GM19328 (cell line): ENCODE results near the gene DENND1B.
A peak's percentile ranks its signal among the peaks of the same experiment; 100 is the strongest.

Experiments used
- ATAC-seq: cut with Tn5 transposase; IDR thresholded peaks from one replicate; pipeline ENCODE4 v1.9.1; 2021; ENCODE audit warnings: mild to moderate bottlenecking, moderate library complexity; ENCODE audit not compliant: unreplicated experiment

The DENND1B gene, protein sequence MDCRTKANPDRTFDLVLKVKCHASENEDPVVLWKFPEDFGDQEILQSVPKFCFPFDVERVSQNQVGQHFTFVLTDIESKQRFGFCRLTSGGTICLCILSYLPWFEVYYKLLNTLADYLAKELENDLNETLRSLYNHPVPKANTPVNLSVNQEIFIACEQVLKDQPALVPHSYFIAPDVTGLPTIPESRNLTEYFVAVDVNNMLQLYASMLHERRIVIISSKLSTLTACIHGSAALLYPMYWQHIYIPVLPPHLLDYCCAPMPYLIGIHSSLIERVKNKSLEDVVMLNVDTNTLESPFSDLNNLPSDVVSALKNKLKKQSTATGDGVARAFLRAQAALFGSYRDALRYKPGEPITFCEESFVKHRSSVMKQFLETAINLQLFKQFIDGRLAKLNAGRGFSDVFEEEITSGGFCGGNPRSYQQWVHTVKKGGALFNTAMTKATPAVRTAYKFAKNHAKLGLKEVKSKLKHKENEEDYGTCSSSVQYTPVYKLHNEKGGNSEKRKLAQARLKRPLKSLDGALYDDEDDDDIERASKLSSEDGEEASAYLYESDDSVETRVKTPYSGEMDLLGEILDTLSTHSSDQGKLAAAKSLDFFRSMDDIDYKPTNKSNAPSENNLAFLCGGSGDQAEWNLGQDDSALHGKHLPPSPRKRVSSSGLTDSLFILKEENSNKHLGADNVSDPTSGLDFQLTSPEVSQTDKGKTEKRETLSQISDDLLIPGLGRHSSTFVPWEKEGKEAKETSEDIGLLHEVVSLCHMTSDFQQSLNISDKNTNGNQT

DNA sequence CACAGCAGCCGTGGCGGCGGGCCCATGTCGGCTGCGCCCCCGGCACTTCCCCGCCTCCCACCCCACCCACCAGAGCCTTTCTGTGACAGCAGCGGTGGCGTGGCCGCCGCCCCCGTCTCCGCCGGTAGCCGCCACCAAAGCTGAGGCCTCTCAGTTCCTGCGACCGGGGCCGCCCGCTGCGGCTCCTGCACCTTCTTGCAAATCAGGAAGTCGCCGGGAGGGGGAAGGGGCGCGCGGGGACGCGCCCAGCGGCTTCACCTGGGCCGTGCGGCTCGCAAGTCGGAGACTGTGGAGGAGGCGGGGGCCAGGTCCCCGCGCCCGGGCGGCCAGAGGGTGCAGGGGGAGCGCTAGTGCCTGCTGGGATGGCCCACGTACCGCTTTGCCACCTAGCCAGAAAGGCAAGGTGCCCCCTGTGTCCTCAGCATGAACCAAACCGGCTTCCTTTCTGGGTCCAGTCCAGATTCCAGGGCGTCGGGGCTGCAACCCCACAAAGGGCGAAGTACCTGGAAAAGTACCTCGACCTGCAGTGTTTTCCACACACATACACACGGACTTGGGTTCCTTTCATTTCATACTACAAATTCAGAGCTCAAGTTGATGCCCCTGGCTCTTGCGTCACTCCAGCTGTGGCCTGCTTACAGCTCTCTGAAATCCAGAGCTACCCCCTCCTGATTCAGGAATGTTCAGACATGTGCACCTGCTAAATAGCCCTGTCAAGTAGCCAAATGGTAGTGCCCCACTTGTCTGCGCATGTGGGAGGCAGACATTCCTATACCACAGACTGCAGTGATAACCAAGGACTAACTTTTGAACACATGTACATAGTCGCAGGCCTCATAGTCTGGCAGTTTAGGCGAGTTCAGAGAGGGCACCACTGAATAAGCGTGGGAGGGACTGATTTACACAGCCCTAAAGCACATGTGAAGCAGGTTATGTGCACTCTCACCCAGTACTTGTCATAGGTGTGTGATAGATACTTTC, at the start of gene DENND1B:
TSS of gene DENND1B (minus strand) at position 199 of the 981 bp plus-strand sequence. CDS start 325 bp downstream, outside the sequence.
- peak; percentile 59 for ATAC-seq

DNA sequence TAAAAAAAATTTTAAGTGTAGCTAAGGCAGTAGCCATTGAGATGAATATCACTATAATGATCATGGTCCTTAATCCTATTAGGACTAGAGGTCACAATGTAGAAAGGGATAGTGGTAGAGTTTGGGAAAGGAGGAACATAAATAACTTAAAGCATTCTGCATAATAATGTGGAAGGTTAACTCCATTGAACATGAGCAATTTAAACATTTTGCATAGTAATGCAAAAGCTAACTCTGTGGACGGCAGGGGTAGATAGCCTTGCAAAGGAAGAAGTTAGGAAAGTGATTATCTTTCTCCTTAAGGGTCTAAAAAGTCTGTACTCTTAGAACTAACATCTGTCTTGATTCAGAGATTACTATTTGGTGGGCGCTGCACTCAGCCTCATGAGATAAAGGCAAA, 39.0 kb upstream of the DENND1B start:
- no peak for ATAC-seq

DNA sequence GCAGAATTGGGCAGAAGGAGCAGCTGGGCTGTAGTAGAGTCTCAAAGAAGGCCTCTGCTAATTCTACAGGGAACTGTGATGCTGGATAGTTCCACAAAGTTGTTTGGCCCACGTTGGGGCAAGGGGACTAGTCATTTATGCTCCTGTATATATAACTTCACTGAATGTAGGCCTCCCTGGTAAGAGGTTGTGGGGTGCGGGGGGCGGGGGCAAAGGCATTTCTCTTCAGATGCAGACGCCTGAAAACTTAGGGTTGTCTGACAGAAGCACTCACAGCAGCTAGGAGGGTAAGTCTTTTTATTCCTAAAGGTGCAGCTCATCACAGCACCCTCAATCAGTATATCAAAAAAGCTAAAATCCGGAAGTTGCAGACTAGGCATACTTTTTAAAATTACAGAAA, 38.5 kb upstream of the DENND1B start:
- ATAC-seq: no peak

DNA sequence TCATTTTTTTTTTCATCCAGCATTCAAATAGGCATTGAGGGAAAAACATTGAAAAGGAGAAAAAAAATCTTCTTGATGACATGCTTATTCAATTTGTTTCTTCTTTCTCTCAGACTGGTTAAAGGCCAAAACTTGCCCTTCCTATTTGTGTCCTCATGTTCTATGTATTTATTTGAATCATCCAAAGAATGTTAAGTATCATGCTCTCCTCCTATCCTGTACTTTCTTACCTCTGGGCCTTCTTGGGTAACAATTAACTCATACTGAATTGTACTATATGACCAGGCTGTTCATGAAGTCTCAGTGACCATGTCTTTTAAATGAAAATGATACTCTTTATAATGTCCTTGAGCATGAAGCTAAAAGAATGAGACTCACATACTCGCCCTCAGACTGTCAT, 36.5 kb upstream of the DENND1B start:
- ATAC-seq: no peak

DNA sequence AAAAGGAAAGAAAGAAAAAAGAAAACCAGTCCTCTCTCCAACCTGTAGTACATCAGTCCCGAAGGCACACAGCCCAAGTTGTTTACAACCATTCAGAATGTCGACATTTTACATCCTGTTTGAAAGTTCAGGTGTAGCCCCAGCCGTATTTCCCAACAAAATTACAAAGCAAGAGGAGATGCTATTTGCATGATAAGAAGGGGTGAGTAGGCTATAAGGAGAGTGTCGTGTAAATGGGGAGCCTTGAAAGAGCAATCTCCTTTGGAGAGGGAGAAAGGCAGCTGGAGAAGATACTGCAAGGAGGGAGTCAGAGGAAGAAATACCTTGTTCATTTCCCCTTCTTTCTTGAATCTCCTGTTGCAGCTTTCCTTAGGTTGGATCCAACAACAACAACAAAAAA, 35.5 kb upstream of the DENND1B start:
- no peak for ATAC-seq

DNA sequence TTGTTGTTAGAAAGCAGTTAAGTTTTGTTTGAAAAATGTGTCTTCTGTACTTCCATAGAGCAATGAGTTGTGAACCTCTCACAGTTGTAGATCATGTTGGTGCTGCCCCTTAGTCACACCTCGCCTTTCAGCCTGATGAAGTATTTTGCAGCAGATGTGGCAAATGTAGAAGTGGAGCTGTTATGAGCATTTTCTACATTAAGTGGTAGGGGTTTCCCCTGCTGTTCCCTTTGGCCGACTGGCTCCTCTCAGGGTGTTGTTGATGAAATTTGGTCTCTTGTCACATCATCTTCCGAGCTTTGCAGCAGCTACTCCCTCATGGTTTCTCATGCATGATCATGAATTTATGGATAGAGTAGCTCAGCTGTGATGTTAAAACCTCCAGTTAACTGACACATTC, 33.6 kb upstream of the DENND1B start:
- ATAC-seq: no peak

DNA sequence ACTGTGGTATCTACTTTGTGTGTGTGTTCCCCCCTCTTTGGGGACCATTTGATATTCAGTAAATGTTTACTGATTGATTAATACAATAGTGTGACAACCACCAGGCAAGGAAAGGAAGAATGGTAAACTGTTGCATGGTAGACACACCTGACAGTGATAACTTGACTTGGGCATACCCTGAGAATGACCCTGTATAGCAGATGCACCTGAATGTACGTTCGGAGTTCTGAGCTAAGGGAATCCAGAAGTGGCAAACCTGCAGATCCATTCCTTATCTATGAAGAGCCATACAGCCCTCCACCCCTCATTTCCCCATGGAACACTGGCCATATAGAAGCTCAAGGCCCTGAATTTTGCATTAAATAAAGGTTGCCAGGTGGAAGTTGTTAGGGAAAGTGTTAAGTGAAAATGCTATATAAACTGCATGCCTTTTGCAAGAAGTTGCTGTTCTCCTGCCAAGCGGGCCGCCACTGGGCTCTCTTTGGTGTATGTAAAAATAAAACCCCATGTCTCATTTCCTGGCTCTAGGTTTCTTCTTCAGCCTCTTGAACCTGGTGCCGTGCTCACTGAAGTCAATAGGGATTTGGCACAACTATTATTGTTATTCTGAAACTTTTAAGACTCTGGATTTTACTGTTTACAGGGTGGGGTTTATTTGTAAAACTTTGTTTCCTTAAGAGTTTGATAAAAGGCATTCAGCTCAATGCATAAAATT, 32.6 kb upstream of the DENND1B start:
- ATAC-seq: no peak

DNA sequence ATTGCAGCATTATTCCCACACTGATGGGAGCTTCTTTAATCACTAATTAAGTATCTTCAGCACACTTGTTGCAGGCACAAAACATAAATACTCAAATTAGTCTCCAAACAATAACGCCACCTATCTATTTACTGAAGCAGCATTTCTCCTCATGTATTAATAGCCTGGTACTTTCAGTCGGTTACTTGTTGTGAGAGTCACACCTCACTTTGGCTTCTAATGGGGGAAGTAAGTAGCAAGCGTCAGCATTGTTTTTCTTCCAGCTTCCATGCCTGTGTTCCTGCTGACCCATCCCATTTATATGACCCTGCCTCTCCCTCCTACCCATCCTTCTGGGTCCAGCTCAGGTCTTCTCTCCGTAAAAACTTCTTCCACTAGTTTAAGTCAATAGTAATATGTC, 31.9 kb upstream of the DENND1B start:
- no peak for ATAC-seq

DNA sequence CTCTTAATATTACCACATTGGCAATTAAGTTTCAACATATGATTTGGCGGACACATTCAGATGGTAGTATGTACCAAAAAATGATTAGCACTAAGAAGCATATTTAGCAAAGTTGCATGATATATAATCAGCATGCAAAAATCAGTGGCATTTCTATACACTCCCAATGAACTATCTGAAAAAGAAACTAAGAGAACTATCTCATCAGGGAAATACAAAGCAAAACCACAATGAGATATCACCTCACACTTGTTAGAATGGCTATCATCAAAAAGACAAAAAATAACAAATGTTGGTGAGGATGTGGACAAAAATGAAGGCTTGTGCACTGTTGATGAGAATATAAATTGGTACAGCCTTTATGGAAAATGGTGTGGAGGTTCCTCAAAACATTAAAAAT, 31.4 kb upstream of the DENND1B start:
- no peak for ATAC-seq

DNA sequence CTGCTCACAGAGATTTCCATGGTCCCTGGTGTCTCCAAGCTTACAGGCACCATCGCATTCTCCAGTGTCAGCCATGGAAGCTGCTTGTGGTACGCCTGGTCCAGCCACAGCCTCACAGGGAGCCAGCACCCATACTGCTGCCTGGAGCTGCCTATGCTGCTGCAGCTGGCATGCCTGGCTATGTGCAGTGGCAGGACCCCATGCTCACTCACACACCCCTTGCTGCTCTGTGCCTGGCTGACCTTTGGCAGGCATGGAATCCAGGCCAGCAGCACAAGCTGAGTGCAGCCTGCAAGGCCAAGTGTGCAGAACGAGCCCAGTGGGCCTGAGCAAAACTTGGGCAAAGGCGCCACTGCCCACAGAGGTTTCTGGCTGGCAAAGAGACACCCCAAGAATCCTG, 26.4 kb upstream of the DENND1B start:
- no peak for ATAC-seq

DNA sequence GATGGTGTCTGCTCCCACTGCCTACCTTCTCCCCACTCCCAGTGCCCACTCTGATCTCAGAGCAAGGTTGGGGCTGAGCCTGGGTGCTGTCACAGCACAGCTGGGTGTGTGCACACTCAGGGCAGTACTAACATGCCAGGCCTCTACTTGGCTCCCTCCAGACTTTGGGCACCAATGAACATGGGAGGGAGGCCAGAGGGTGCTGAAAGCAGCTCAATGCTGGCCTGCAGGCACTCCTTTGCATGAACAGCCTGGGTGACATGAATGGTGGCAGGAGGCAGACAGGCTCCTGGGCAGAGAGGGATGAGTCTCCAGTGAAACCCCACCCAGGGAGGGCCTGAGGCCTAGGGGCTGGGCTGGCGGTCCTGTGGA, 25.8 kb upstream of the DENND1B start:
- no peak for ATAC-seq

DNA sequence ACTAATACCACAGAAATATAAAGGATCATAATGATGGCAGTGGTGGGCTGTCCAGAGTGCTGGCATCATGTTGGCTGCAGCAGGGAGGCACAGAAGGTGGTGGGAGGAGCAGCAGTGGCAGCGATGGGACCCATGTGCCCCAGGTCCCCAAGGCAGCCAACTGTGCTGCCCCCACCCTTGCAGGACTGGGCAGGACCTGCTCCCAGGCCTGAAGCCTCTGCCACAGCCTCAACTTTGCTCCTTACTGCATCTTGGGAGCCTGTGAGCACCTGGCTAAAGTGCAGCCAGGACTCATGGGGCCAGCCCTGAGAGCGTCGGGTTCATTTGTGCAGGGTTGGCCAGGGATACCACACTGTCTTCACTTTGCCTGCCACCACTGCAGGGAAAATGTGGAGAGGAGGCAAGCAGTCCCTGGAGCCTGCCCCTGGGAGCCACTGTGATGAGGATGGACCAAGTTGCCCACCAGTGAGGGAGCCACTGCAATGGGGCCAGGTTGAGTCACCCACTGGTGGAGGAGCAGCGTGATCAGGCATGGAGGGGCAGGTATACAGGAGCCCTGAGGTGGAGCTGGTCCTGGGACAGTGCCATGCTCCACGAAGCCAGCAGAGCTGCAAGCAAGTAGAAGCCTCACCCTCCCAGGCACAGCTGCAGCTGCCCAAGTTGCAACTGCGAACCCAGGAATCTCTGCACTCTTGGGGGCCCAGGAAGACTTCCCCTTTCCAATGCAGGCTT, 25.3 kb upstream of the DENND1B start:
- ATAC-seq: no peak

DNA sequence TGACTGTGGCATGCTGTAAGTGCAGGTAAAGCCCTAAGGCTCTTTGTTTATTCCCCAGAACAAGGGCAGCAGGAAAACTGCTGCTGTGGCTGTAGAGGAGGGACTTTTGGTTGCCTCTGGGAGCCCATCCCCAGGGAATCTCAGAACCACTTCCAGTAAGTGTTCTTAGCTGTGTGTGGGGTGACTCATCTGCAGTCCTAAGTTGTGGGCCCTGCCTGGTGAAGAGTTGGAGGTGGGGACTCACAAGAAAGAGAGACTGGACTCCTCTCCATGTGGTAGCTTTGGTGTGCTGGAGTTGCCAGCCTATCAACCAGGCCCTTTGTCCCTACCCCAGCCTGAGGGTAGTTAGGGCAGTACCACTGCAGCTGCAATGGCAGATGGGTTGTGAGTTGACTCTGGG, 24.0 kb upstream of the DENND1B start:
- no peak for ATAC-seq

DNA sequence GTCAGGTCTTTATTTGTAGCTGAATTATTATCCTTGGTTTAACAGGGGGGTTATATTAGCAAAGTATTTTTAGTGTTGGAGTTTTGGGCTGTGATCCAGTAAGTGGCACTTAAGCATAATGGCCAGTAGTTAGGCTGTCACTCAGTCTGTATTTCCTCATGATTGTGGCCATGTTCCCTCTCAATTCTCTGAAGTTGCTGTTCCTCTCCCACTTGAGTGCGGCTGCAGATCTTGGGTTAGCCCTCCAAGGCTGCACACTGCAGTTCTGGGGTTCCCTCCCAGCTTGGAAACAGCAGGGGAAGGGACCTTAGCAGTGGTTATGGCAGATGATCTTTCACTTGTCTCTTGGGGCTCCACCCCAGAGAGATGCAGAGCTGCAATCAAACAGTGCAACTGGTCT, 23.2 kb upstream of the DENND1B start:
- no peak for ATAC-seq

DNA sequence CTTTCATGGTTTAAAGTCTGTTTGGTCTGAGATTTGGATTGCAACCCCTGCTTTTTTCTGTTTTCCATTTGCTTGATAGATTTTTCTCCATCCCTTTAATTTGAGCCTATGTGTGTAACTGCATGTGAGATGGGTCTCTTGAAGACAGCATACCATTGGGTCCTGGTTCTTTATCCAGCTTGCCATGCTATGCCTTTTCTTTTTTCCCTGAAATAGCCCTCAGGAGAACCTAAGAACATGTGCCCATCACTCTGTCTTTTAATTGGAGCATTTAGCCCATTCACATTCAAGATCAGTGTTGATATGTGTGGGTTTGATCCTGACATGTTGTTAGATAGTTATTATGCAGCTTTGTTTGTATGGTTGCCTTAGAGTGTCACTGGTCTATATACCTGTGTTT, 21.7 kb upstream of the DENND1B start:
- ATAC-seq: no peak

DNA sequence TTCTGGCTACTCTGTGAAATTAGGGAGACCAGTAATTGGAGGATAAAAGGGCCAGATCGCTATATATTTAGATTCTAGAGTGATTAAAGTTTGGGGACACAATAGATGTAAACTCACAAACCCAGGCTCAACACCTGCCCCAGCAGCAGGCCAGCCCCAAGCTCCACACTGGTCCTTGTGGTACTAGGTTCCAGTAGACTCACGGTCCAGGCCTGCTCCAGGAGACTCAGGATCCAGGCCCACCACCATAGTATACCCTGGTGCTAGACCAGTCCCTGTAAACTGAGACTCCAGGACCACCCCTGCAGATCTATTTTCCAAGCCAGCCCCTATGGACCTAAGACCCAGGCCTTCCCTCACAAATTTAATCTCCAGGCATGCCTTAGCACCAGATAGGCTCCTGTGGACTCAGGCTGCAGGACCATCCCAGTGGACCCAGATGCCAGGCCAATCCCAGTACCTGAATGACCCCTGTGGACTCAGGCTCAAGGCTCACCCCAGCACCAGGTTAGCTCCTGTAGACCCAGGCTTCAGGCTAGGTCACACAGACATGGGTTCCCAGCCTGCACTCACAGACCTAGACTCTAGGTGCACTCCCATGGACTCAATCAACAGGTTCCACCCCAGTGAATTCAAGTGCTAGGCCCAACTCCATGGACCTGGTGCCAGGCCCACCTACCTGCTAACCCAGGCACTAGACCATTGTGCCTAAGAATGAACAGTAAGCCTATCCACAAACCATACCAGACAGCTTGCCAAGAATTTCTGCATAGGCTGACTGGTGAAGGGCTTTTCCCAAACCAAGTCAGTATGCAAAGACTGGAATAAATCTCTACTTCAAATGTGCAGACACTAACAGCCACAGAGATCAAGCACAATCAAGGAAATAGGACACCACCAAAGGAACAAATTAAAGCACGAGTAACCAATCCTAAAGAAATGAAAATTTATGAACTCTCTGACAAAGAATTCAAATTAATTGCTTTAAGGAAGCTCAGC, 13.8 kb upstream of the DENND1B start:
- no peak for ATAC-seq

DNA sequence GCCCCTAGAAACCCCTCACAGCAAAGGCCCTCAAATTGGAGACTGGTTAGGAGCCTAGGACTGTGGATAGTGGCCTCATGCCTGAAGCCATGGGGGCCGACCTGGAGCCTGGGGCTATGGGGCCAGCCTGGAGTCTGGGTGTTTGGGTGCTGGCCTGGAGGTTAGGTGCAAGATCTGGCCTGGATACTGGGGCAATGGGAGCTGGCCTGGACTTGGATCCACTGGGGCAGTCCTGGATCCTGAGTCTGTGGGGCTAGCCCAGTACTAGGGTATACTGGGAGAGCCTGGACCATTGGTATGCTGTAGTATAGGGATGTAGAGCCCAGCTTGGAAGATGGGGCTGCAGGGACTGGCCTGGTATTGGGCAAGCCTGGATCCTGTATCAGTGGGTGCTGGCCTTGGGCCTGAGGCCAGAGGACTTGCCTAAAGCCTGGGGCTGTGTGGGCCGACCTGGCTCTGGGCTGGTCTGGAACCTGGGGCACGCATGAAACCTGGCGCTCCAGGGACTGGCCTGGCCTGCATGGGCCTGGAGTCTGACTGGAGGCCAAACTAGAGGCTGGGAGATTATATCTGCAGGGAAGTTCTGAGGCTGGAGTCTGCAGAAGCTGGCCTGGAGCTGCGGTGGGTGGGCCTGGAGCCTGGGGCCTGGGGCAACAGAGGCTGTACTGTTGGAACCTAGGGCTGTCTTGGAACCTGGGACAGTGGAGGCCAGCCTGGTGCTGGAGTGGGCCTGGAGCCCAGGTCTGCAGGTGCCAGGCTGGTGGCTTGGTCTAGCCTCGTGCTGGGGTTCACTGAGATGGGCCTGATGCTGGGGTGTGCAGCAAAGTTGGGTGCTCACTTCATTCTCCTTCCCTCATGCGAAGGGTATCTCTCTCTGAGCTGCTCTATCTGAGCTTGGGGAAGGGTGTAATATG, 12.6 kb upstream of the DENND1B start:
- no peak for ATAC-seq

DNA sequence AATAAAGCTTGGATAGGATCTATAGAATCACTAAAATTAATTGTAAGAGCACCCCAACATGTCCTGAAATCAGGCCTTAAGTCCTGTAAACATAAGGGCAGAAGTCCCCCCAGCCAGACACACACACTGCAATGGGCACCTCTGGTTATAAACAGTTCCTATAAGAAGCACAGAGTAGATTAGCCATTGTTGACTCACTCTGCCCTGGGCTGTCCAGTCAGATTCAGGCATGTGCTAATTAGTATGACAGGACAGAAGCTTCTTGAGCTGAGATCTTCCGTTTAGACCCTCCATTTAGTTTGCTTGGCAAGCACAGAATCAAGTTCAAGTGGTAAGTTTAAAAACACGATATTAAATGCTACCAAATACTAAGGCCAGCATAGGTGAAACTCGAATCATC, 11.8 kb upstream of the DENND1B start:
- ATAC-seq: no peak
